H9 (cell line): ENCODE data around the gene VPS29. TPM values are rescaled to one million over a fixed set of nuclear protein-coding genes. Genes with fewer than 3 reads are reported as not detected.

ENCODE experiments used
- DNase-seq: peaks from one replicate; pipeline ENCODE4 v3.0.0-alpha.2; 2017
- H2AFZ ChIP-seq: one replicate; pipeline ENCODE4 v1.6.1; 2013; ENCODE audit warnings: mild to moderate bottlenecking, low read length, control low read depth, moderate library complexity
- H2AK5ac ChIP-seq: 2 replicates; pipeline ENCODE4 v1.6.1; 2013; ENCODE audit warnings: low read length, control low read depth, mixed read lengths; ENCODE audit not compliant: insufficient read length
- H2BK120ac ChIP-seq: one replicate; pipeline ENCODE4 v1.6.1; 2013; ENCODE audit warnings: low read depth, mild to moderate bottlenecking, low read length, control low read depth, inconsistent platforms; ENCODE audit not compliant: poor library complexity, severe bottlenecking
- H2BK12ac ChIP-seq: 2 replicates; pipeline ENCODE4 v1.6.1; 2013; ENCODE audit warnings: low read length, control low read depth, mixed read lengths, low read depth; ENCODE audit not compliant: insufficient read length
- H2BK15ac ChIP-seq: 2 replicates; pipeline ENCODE4 v1.6.1; 2013; ENCODE audit warnings: low read depth, low read length, control low read depth
- H2BK20ac ChIP-seq: one replicate; pipeline ENCODE4 v1.6.1; 2013; ENCODE audit warnings: low read depth, mild to moderate bottlenecking, low read length, control low read depth, inconsistent platforms; ENCODE audit not compliant: poor library complexity, severe bottlenecking
- H2BK5ac ChIP-seq: 2 replicates; pipeline ENCODE4 v1.6.1; 2013; ENCODE audit warnings: low read length, control low read depth, mixed read lengths; ENCODE audit not compliant: insufficient read length
- H3K14ac ChIP-seq: 2 replicates; pipeline ENCODE4 v1.6.1; 2013; ENCODE audit warnings: low read length, control low read depth; ENCODE audit not compliant: insufficient read depth
- H3K18ac ChIP-seq: 2 replicates; pipeline ENCODE4 v1.6.1; 2013; ENCODE audit warnings: low read depth, mild to moderate bottlenecking, mixed read lengths, low read length, control low read depth; ENCODE audit not compliant: insufficient read length
- H3K23ac ChIP-seq: 2 replicates; pipeline ENCODE4 v1.6.1; 2013; ENCODE audit warnings: low read length, control low read depth, mixed read lengths, low read depth; ENCODE audit not compliant: insufficient read length
- H3K23me2 ChIP-seq: 2 replicates; pipeline ENCODE4 v1.6.1; 2013; ENCODE audit warnings: low read depth, mild to moderate bottlenecking, mixed read lengths, low read length, control low read depth; ENCODE audit not compliant: insufficient read length, poor library complexity, severe bottlenecking
- H3K27ac ChIP-seq: 2 replicates; pipeline ENCODE4 v1.5.1; 2013; ENCODE audit warnings: low read length, control low read depth, mixed read lengths, low read depth; ENCODE audit not compliant: insufficient read length
- H3K27me3 ChIP-seq: 2 replicates; pipeline ENCODE4 v1.6.1; 2013; ENCODE audit warnings: low read length, control low read depth, inconsistent platforms; ENCODE audit not compliant: insufficient read depth
- H3K4ac ChIP-seq: 2 replicates; pipeline ENCODE4 v1.6.1; 2013; ENCODE audit warnings: low read depth, mild to moderate bottlenecking, control low read depth, inconsistent platforms, low read length, moderate library complexity
- H3K4me1 ChIP-seq: 2 replicates; pipeline ENCODE4 v1.6.1; 2013; ENCODE audit warnings: low read length, control low read depth, inconsistent platforms; ENCODE audit not compliant: insufficient read depth
- H3K4me2 ChIP-seq: 2 replicates; pipeline ENCODE4 v1.6.1; 2013; ENCODE audit warnings: low read length, control low read depth, mixed read lengths; ENCODE audit not compliant: insufficient read length, insufficient read depth
- H3K56ac ChIP-seq: 2 replicates; pipeline ENCODE4 v1.6.1; 2013; ENCODE audit warnings: low read depth, mild to moderate bottlenecking, mixed read lengths, low read length, control low read depth; ENCODE audit not compliant: insufficient read length
- H3K79me1 ChIP-seq: 2 replicates; pipeline ENCODE4 v1.6.1; 2013; ENCODE audit warnings: low read depth, mild to moderate bottlenecking, moderate library complexity, low read length, control low read depth, inconsistent platforms; ENCODE audit not compliant: insufficient read depth, poor library complexity, severe bottlenecking
- H3K79me2 ChIP-seq: 2 replicates; pipeline ENCODE4 v1.6.1; 2013; ENCODE audit warnings: low read length, control low read depth, inconsistent platforms; ENCODE audit not compliant: insufficient read depth
- H3K9ac ChIP-seq: 2 replicates; pipeline ENCODE4 v1.6.1; 2013; ENCODE audit warnings: low read length, control low read depth, mixed read lengths; ENCODE audit not compliant: insufficient read length; ENCODE audit errors: extremely low read depth
- H3K9me3 ChIP-seq: one replicate; pipeline ENCODE4 v1.6.1; 2013; ENCODE audit warnings: low read depth, low read length, inconsistent platforms; ENCODE audit not compliant: control insufficient read depth
- H3T11ph ChIP-seq: one replicate; pipeline ENCODE4 v1.6.1; 2013; ENCODE audit warnings: mild to moderate bottlenecking, low read length, control low read depth, inconsistent platforms
- H4K20me1 ChIP-seq: one replicate; pipeline ENCODE4 v1.6.1; 2013; ENCODE audit not compliant: control insufficient read depth, insufficient read length, insufficient read depth
- H4K5ac ChIP-seq: 2 replicates; pipeline ENCODE4 v1.6.1; 2013; ENCODE audit warnings: low read depth, mild to moderate bottlenecking, mixed read lengths, low read length, control low read depth; ENCODE audit not compliant: insufficient read length
- H4K8ac ChIP-seq: replicated peaks from 2 replicates; pipeline ENCODE4 v1.6.1; 2013; ENCODE audit warnings: low read length, control low read depth, mixed read lengths, low read depth; ENCODE audit not compliant: insufficient read length
- H4K91ac ChIP-seq: 2 replicates; pipeline ENCODE4 v1.6.1; 2013; ENCODE audit warnings: low read depth, mild to moderate bottlenecking, moderate library complexity, mixed read lengths, low read length, control low read depth; ENCODE audit not compliant: insufficient read length
- H3K27ac Mint-ChIP-seq, 3 experiments: 2 replicates in 2 of 3; 3 replicates in 1 of 3; pipeline ENCODE4 v1.8.0; 2020 to 2021; ENCODE audit warnings: mixed read lengths in 3 of 3, mild to moderate bottlenecking in 1 of 3, moderate library complexity in 1 of 3
- H3K27me3 Mint-ChIP-seq: 2 replicates; pipeline ENCODE4 v1.8.0; 2021; ENCODE audit warnings: low read depth, mild to moderate bottlenecking, moderate library complexity, mixed read lengths
- H3K36me3 Mint-ChIP-seq, 3 experiments: 2 replicates in 2 of 3; 3 replicates in 1 of 3; pipeline ENCODE4 v1.8.0; 2020 to 2021; ENCODE audit warnings: low read depth in 3 of 3, mixed read lengths in 3 of 3; ENCODE audit not compliant: insufficient read depth in 1 of 3
- H3K4me1 Mint-ChIP-seq, 2 experiments: 2 replicates each; pipeline ENCODE4 v1.8.0; 2020; ENCODE audit warnings: mixed read lengths in 2 of 2
- H3K4me3 Mint-ChIP-seq, 2 experiments: 2 replicates in 1 of 2; 3 replicates in 1 of 2; pipeline ENCODE4 v1.8.0; 2020 to 2021; ENCODE audit warnings: mild to moderate bottlenecking in 2 of 2, mixed read lengths in 2 of 2, moderate library complexity in 1 of 2
- H3K9me3 Mint-ChIP-seq, 2 experiments: 2 replicates in 1 of 2; 3 replicates in 1 of 2; pipeline ENCODE4 v1.8.0; 2020; ENCODE audit warnings: mild to moderate bottlenecking in 2 of 2, mixed read lengths in 2 of 2, moderate library complexity in 1 of 2
- WGBS: extraction: QIAGEN DNeasy Blood & Tissue Kit; methylation state at CpG from one replicate; pipeline ENCODE4 v1.1.7; 2013; ENCODE audit warnings: missing lambda C conversion rate, low lambda C conversion rate, mixed read lengths; ENCODE audit not compliant: insufficient read length; ENCODE audit errors: extremely low coverage; 5-methylcytosine and 5-hydroxymethylcytosine counted together
- total RNA-seq: library from RNA; stranded (reverse); gene quantifications from 2 replicates; pipeline ENCODE4 v1.2.1, GENCODE V29; 2021
- TF ChIP-seq, protein P1 (sequence below): fragments of 200-600 bp; sonication (generic); conservative IDR thresholded peaks from 3 replicates; pipeline ENCODE4 v1.8.0; 2021; ENCODE audit warnings: antibody characterized with exemption, mild to moderate bottlenecking

The VPS29 gene
- total RNA-seq, 1 experiment from 2014 or later: 81.5 TPM

DNA sequence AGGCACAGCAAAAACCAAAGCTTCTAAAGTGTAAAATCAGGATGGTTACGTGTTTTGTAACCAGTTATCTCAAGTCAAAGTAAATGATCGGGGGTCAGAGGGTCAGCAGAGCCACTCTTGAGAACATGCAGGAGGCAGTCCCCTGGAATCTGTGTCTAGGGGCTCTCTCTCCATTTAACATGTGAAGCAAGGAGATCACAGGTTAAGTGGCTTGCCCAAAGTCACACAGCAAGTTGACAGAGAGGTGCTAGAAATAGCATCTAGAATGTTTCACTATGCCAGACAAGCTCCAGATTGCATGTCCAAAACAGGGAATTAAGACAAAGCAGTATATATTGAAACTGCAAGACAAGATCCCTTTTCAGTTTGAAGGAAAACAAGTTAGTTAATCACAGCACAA, 47.8 kb upstream of the VPS29 start:
- Histone ChIP-seq H3K4me1 (no peaks in the 10 kb centered on the region), H3K18ac (no peak overlapping the region), H4K91ac (no peak overlapping the region), H4K5ac (no peak overlapping the region), H3K9ac (no peak overlapping the region), H4K20me1 (no peaks in the 10 kb centered on the region), H3K23me2 (no peaks in the 10 kb centered on the region), H3K4me2 (no peak overlapping the region), H3K79me2 (0 out of 2 replicates have a peak, but pooled peaks cover 2% of the 10 kb centered on the region), H2BK5ac (no peak overlapping the region), H3T11ph (no peak overlapping the region), H3K9me3 (no peaks in the 10 kb centered on the region), H3K79me1 (no peaks in the 10 kb centered on the region), H2BK120ac (no peak overlapping the region), H2AFZ (no peak overlapping the region), H2BK12ac (no peak overlapping the region), H2AK5ac (no peak overlapping the region), H3K27me3 (no peaks in the 10 kb centered on the region), H4K8ac (no peak overlapping the region), H3K27ac (no peak overlapping the region), H3K56ac (no peak overlapping the region), H3K23ac (no peak overlapping the region), H2BK20ac (no peak overlapping the region), H3K14ac (no peak overlapping the region), H2BK15ac (no peak overlapping the region), H3K4ac (no peak overlapping the region)
- no peaks in the 10 kb centered on the region for H3K27me3 Mint-ChIP-seq
- peaks cover 3 to 8% of the 10 kb centered on the region in 2 experiments; a peak in 1 of 4 replicates for H3K4me1 Mint-ChIP-seq
- DNase-seq: no peak
- H3K9me3 Mint-ChIP-seq: no peaks in the 10 kb centered on the region
- WGBS: no CpG with 5 or more reads among the region's 2 CpGs
- TF ChIP-seq, protein P1, sequence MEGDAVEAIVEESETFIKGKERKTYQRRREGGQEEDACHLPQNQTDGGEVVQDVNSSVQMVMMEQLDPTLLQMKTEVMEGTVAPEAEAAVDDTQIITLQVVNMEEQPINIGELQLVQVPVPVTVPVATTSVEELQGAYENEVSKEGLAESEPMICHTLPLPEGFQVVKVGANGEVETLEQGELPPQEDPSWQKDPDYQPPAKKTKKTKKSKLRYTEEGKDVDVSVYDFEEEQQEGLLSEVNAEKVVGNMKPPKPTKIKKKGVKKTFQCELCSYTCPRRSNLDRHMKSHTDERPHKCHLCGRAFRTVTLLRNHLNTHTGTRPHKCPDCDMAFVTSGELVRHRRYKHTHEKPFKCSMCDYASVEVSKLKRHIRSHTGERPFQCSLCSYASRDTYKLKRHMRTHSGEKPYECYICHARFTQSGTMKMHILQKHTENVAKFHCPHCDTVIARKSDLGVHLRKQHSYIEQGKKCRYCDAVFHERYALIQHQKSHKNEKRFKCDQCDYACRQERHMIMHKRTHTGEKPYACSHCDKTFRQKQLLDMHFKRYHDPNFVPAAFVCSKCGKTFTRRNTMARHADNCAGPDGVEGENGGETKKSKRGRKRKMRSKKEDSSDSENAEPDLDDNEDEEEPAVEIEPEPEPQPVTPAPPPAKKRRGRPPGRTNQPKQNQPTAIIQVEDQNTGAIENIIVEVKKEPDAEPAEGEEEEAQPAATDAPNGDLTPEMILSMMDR: no peak
- peaks cover 8 to 26% (median 23%) of the 10 kb centered on the region in 3 experiments for H3K36me3 Mint-ChIP-seq
- H3K27ac Mint-ChIP-seq: peak overlapping the region in 2 of 3 experiments; percentile 41 to 69; a peak in 1 of 7 replicates
- H3K4me3 Mint-ChIP-seq: no peak overlapping the region
